Measurements from ENCODE around the gene TIGD7. TPM values are rescaled to one million over a fixed set of nuclear protein-coding genes. Genes with fewer than 3 reads are reported as not detected.

The TIGD7 gene
- total RNA-seq, 2 experiments from 2014 or later: 5.4 to 7.6 TPM

DNA sequence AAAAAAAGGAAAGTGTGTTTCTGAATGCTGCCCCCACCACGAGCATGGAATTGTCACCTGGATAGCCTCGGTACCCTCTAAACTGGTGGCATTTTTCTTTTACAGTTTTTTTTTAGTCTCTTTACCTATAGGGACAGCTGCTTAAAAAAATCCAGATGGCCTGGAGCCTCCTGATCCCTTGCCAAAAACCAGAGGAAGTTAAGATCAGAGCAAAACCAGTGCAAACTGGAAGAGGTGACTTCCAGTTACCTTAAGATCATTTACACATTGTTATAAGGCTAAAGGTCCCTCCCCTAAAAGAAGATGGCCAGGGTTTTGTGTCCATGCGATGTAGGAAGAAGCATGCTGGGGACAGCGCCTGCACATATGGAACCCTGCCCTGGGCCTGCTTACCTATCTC lies 52.3 kb downstream of the TIGD7 start:
- Mint-ChIP-seq H3K27ac (no peak overlapping the region), H3K36me3 (ENCODE audit: low read depth) (no peaks in the 10 kb centered on the region), H3K4me3 (no peak overlapping the region), H3K27me3 (no peaks in the 10 kb centered on the region), H3K4me1 (no peaks in the 10 kb centered on the region), H3K9me3 (peaks cover 2% of the 10 kb centered on the region)
- ChIA-PET CTCF (interaction anchor here (0.6 kb wide), 1 partner anchor 54 kb away, joined by 4 read pairs; no protein-coding TSS in a partner anchor), POLR2A (interaction anchor here (0.7 kb wide), 1 partner anchor 53 kb away, joined by 3 read pairs; no protein-coding TSS in a partner anchor)
- DNase-seq: no peak

DNA sequence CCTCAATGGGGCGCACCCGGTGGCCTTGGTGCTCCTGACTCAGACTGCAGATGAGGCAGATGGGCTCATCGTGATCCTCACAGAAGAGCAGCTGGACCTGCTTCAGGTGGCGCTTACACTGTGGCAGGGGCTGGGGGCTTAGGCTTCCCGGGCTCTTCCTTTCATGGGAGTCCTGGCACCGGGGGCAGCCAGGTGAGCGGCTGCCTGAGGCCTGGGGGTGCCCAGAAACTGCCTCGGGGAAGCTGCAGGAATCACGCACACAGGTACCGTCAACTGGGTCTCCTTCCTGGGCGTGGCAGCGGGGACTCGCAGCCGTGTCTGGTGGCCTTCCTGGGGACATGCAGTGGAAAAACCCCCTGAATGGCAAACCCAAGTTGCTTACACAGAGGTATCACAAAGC lies 55.8 kb downstream of the TIGD7 start:
- H3K27me3 Mint-ChIP-seq: no peaks in the 10 kb centered on the region
- H3K4me1 Mint-ChIP-seq: no peaks in the 10 kb centered on the region
- H3K36me3 Mint-ChIP-seq (ENCODE audit: low read depth): no peaks in the 10 kb centered on the region
- ChIA-PET CTCF (no interaction called here), POLR2A (interaction anchor here (1.4 kb wide), 1 partner anchor 14 kb away, joined by 4 read pairs; no protein-coding TSS in a partner anchor)
- DNase-seq: no peak
- peaks cover 2% of the 10 kb centered on the region for H3K9me3 Mint-ChIP-seq
- H3K4me3 Mint-ChIP-seq: no peak overlapping the region
- H3K27ac Mint-ChIP-seq: no peak overlapping the region

DNA sequence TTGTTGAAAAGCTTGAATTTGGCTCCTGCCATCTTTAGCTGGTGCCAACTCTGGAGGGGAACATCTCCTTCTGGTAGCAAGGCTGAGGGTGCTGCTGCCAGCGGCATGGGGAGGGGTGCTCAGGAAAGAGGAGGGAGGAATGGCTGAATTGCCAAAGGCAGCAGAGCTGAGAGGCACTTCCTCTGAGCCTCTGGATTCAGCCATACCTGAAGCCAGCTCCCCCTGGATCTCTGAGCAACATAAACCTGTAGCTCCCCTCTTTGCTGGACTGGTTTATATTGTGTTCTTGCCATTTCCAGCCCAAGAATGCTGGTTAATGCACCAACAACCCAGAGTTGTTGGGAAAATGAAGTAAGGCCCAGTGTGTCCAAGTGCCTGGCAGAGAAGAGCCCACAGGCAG lies 56.2 kb downstream of the TIGD7 start:
- H3K4me3 Mint-ChIP-seq: no peak overlapping the region

More for the DNA sequence above, 56.2 kb downstream of the TIGD7 start:
- DNase-seq: no peak
- H3K36me3 Mint-ChIP-seq (ENCODE audit: low read depth): no peaks in the 10 kb centered on the region
- ChIA-PET POLR2A (interaction anchor here (1.4 kb wide), 1 partner anchor 14 kb away, joined by 4 read pairs; no protein-coding TSS in a partner anchor), CTCF (no interaction called here)
- no peaks in the 10 kb centered on the region for H3K4me1 Mint-ChIP-seq
- H3K27me3 Mint-ChIP-seq: no peaks in the 10 kb centered on the region
- H3K27ac Mint-ChIP-seq: no peak overlapping the region
- H3K9me3 Mint-ChIP-seq: peaks cover 2% of the 10 kb centered on the region

Other genes starting within 250 kb of the TIGD7 start
- 1,000 to 10,000 TPM; 4,131 to 4,213 TPM for gene IL32, start 239.8 kb downstream of the TIGD7 start, total RNA-seq
- under 1 TPM in 1 of 2 experiments, not detected in 1; 0.15 TPM for gene ZSCAN10, start 206.1 kb downstream of the TIGD7 start, total RNA-seq
- not detected for gene ZNF205, start 192.8 kb downstream of the TIGD7 start, total RNA-seq
- 10 to 100 TPM; 10.5 to 11.6 TPM for gene ZNF213, start 170.4 kb downstream of the TIGD7 start, total RNA-seq
- not detected for gene OR1F1, start 117.2 kb downstream of the TIGD7 start, total RNA-seq
- gene ZNF200, start 70.3 kb downstream of the TIGD7 start, total RNA-seq: 10 to 100 TPM; 13.1 to 14.9 TPM
- under 1 TPM; 0.15 to 0.23 TPM for gene MEFV, start 48.8 kb downstream of the TIGD7 start, total RNA-seq
- gene ZNF263, start 21.9 kb downstream of the TIGD7 start, total RNA-seq: 10 to 100 TPM; 19.4 to 21.3 TPM
- 10 to 100 TPM; 34.2 to 36.7 TPM for gene ZNF75A, start 67 bp upstream of the TIGD7 start, total RNA-seq
- gene OR2C1, start 50.5 kb upstream of the TIGD7 start, total RNA-seq: not detected
- gene ZSCAN32, start 95.6 kb upstream of the TIGD7 start, total RNA-seq: 10 to 100 TPM; 17.8 to 18.3 TPM
- 10 to 100 TPM; 11.0 to 12.4 TPM for gene ZNF174, start 95.8 kb upstream of the TIGD7 start, total RNA-seq
- 1 to 10 TPM; 2.1 to 2.2 TPM for gene ZNF597, start 138.1 kb upstream of the TIGD7 start, total RNA-seq
- gene NAA60, start 138.2 kb upstream of the TIGD7 start, total RNA-seq: 10 to 100 TPM; 46.1 to 46.4 TPM
- gene C16orf90, start 190.1 kb upstream of the TIGD7 start, total RNA-seq: not detected
- 10 to 100 TPM; 21.9 to 24.1 TPM for gene CLUAP1, start 195.6 kb upstream of the TIGD7 start, total RNA-seq